GM21786 (cell line): ENCODE data around the gene KRT6C.

ENCODE experiments used
- ATAC-seq: cut with Tn5 transposase; IDR thresholded peaks from one replicate; pipeline ENCODE4 v1.9.1; 2021; ENCODE audit not compliant: unreplicated experiment

The KRT6C gene

GRCh38 chr12:52436000-52436827 lies 37.4 kb downstream of the KRT6C start:
- no peak for ATAC-seq

- ATAC-seq, result no peak
Observed at GRCh38 chr12:52435659-52435999, 38.0 kb downstream of the KRT6C start.

GRCh38 chr12:52434760-52435530 lies 38.7 kb downstream of the KRT6C start:
- ATAC-seq, result no peak

- no peak for ATAC-seq
Observed at GRCh38 chr12:52434081-52434733, 39.4 kb downstream of the KRT6C start, which contains the start of gene KRT75. Gene KRT75, minus strand, starts transcription at chr12:52434371. Its CDS starts 67 bp downstream, at chr12:52434304.

GRCh38 chr12:52433501-52434080 lies 40.0 kb downstream of the KRT6C start:
- no peak for ATAC-seq

GRCh38 chr12:52432559-52433207 lies 40.9 kb downstream of the KRT6C start:
- no peak for ATAC-seq

GRCh38 chr12:52428121-52428520 lies 45.5 kb downstream of the KRT6C start:
- ATAC-seq, result no peak

GRCh38 chr12:52427083-52427482 lies 46.5 kb downstream of the KRT6C start:
- ATAC-seq, result no peak

- ATAC-seq, result no peak
Observed at GRCh38 chr12:52426034-52426433, 47.6 kb downstream of the KRT6C start.

- ATAC-seq, result no peak
Observed at GRCh38 chr12:52425466-52425865, 48.1 kb downstream of the KRT6C start.

GRCh38 chr12:52423661-52424500 lies 49.7 kb downstream of the KRT6C start:
- ATAC-seq, result no peak

GRCh38 chr12:52423035-52423434 lies 50.6 kb downstream of the KRT6C start:
- ATAC-seq, result no peak

GRCh38 chr12:52419656-52420055 lies 53.9 kb downstream of the KRT6C start:
- no peak for ATAC-seq

GRCh38 chr12:52418576-52419110 lies 55.0 kb downstream of the KRT6C start:
- no peak for ATAC-seq
